Measurements from ENCODE around the gene ATP8B1.

GRCh38 chr18:57744211-57744694 lies 58.9 kb downstream of the ATP8B1 start:
- TF ChIP-seq, protein P1, sequence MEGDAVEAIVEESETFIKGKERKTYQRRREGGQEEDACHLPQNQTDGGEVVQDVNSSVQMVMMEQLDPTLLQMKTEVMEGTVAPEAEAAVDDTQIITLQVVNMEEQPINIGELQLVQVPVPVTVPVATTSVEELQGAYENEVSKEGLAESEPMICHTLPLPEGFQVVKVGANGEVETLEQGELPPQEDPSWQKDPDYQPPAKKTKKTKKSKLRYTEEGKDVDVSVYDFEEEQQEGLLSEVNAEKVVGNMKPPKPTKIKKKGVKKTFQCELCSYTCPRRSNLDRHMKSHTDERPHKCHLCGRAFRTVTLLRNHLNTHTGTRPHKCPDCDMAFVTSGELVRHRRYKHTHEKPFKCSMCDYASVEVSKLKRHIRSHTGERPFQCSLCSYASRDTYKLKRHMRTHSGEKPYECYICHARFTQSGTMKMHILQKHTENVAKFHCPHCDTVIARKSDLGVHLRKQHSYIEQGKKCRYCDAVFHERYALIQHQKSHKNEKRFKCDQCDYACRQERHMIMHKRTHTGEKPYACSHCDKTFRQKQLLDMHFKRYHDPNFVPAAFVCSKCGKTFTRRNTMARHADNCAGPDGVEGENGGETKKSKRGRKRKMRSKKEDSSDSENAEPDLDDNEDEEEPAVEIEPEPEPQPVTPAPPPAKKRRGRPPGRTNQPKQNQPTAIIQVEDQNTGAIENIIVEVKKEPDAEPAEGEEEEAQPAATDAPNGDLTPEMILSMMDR (IDR thresholded peaks at IDR 0.05): no peak
- TF ChIP-seq POLR2A (IDR thresholded peaks at IDR 0.05): no peak
